GM12878 (cell line): Measurements from ENCODE around the gene VPS18. TPM values are rescaled to one million over a fixed set of nuclear protein-coding genes. Genes with fewer than 3 reads are reported as not detected.

ENCODE experiments used
- ATAC-seq: fragments of 200-7000 bp; cut with Tn5 transposase; 3 replicates; pipeline ENCODE4 v1.9.1; 2020; ENCODE audit warnings: mild to moderate bottlenecking, moderate library complexity
- BruUV-seq: library from RNA; stranded (reverse); fragments of 400-500 nt; replicated peaks from 2 replicates; lab custom pipeline; 2021; lab: Mats Ljungman, UMichigan
- CTCF ChIA-PET: fragments of 300-600 bp; sonication (Branson Sonifier 250); formaldehyde crosslinking; extraction: SDS; loops from one replicate; lab custom pipeline; 2021; ENCODE audit warnings: inconsistent platforms; lab: Yijun Ruan, JAX
- POLR2A ChIA-PET: fragments of 350-600 bp; formaldehyde crosslinking; extraction: SDS; loops from one replicate; lab custom pipeline; 2021; ENCODE audit warnings: inconsistent platforms; lab: Charles Lee
- RAD21 ChIA-PET: fragments of 300-600 bp; sonication (Branson Sonifier 250); formaldehyde crosslinking; loops from one replicate; lab custom pipeline; 2023; ENCODE audit warnings: antibody characterized with exemption; ENCODE audit not compliant: unreplicated experiment; lab: Charles Lee
- SMC1A ChIA-PET: fragments of 300-600 bp; sonication (Branson Sonifier 250); formaldehyde crosslinking; loops from one replicate; lab custom pipeline; 2023; ENCODE audit not compliant: unreplicated experiment, uncharacterized antibody; lab: Charles Lee
- DNase-seq: peaks from one replicate; pipeline ENCODE4 v3.0.0-alpha.2; 2011; ENCODE audit warnings: low read depth, low spot score
- FAIRE-seq: peaks from 3 replicates; lab custom pipeline; 2011; peaks lifted over from hg19 to GRCh38; lab: Jason Lieb, UNC
- H2AFZ ChIP-seq: 2 replicates; pipeline ENCODE4 v1.6.0; 2011; ENCODE audit warnings: low read depth, low read length, control low read depth; ENCODE audit not compliant: control insufficient read depth
- H3K27ac ChIP-seq: 2 replicates; pipeline ENCODE4 v1.5.1; 2011; ENCODE audit warnings: control low read depth; ENCODE audit not compliant: control insufficient read depth, insufficient read depth
- H3K27me3 ChIP-seq, 2 experiments: replicated peaks in 1 of 2; 2 replicates each; pipeline versions ENCODE4 v1.6.0 to v1.6.1; 2011; ENCODE audit warnings: low read length in 1 of 2; ENCODE audit not compliant: control insufficient read depth in 2 of 2, insufficient read depth in 2 of 2
- H3K36me3 ChIP-seq, 2 experiments: 2 replicates each; pipeline ENCODE4 v1.5.1; 2011; ENCODE audit warnings: low read length in 1 of 2; ENCODE audit not compliant: control insufficient read depth in 2 of 2, insufficient read depth in 2 of 2
- H3K4me1 ChIP-seq: 2 replicates; pipeline ENCODE4 v1.6.1; 2011; ENCODE audit warnings: mild to moderate bottlenecking, low read length, moderate library complexity, mixed read lengths; ENCODE audit not compliant: control insufficient read depth, insufficient read depth
- H3K4me2 ChIP-seq: 2 replicates; pipeline ENCODE4 v1.6.0; 2011; ENCODE audit warnings: control low read depth; ENCODE audit not compliant: control insufficient read depth, insufficient read depth
- H3K4me3 ChIP-seq: fragments of 200-600 bp; sonication (generic); 2 replicates; pipeline ENCODE4 v1.5.1; 2016
- H3K79me2 ChIP-seq: 2 replicates; pipeline ENCODE4 v1.6.0; 2011; ENCODE audit warnings: low read length; ENCODE audit not compliant: control insufficient read depth, insufficient read depth
- H3K9ac ChIP-seq: 2 replicates; pipeline ENCODE4 v1.8.0; 2011; ENCODE audit warnings: low read length, control low read depth, mixed read lengths; ENCODE audit not compliant: control insufficient read depth, insufficient read depth
- H3K9me3 ChIP-seq: replicated peaks from 3 replicates; pipeline ENCODE4 v1.5.1; 2011; ENCODE audit warnings: mild to moderate bottlenecking, low read length; ENCODE audit not compliant: control insufficient read depth, insufficient read depth
- H4K20me1 ChIP-seq: 2 replicates; pipeline ENCODE4 v1.6.0; 2011; ENCODE audit not compliant: control insufficient read depth, insufficient read depth
- BHLHE40 ChIP-seq, 2 experiments: fragments of 450-650 bp in 1 of 2; IDR thresholded peaks; 2 replicates each; pipeline ENCODE4 v1.6.1; 2011 to 2017; ENCODE audit warnings: low read depth in 2 of 2, borderline replicate concordance in 1 of 2, improper control_type of control experiment in 1 of 2, low read length in 1 of 2, mild to moderate bottlenecking in 1 of 2
- CHD2 ChIP-seq: IDR thresholded peaks from 2 replicates; pipeline ENCODE4 v1.6.1; 2011; ENCODE audit warnings: low read depth, low read length, improper control_type of control experiment, borderline replicate concordance
- E4F1 ChIP-seq: fragments of 450-650 bp; IDR thresholded peaks from 2 replicates; pipeline ENCODE4 v1.6.1; 2018; ENCODE audit warnings: borderline replicate concordance, mild to moderate bottlenecking; ENCODE audit not compliant: partially characterized antibody
- HDGF ChIP-seq: fragments of 450-650 bp; IDR thresholded peaks from 2 replicates; pipeline ENCODE4 v1.6.1; 2016; ENCODE audit warnings: antibody characterized with exemption
- IKZF2 ChIP-seq, 2 experiments: fragments of 450-650 bp; IDR thresholded peaks; 2 replicates each; pipeline ENCODE4 v1.6.1; 2017; ENCODE audit warnings: mild to moderate bottlenecking in 2 of 2, moderate library complexity in 2 of 2
- MXI1 ChIP-seq: fragments of 150-350 bp; IDR thresholded peaks from 2 replicates; pipeline ENCODE4 v1.6.1; 2011; ENCODE audit warnings: low read depth, mild to moderate bottlenecking, inconsistent platforms, low read length, improper control_type of control experiment
- MYC ChIP-seq: IDR thresholded peaks from 2 replicates; pipeline ENCODE4 v1.6.1; 2011; ENCODE audit warnings: mild to moderate bottlenecking, low read length, moderate library complexity, inconsistent platforms; ENCODE audit not compliant: insufficient read depth, insufficient replicate concordance, insufficient read length, severe bottlenecking
- PML ChIP-seq: IDR thresholded peaks from 2 replicates; pipeline ENCODE4 v1.6.1; 2012; ENCODE audit warnings: low read length, inconsistent platforms
- SREBF1 ChIP-seq: IDR thresholded peaks from 2 replicates; pipeline ENCODE4 v1.6.1; 2012; ENCODE audit warnings: mild to moderate bottlenecking, low read length
- STAT1 ChIP-seq: fragments of 450-650 bp; conservative IDR thresholded peaks from 2 replicates; pipeline ENCODE4 v1.6.1; 2014; ENCODE audit warnings: antibody characterized with exemption, mild to moderate bottlenecking
- SUZ12 ChIP-seq: fragments of 200-600 bp; sonication (generic); IDR thresholded peaks from one replicate; pipeline ENCODE4 v1.6.1; 2018; ENCODE audit warnings: antibody characterized with exemption, mild to moderate bottlenecking; ENCODE audit not compliant: unreplicated experiment
- TCF3 ChIP-seq: IDR thresholded peaks from 2 replicates; pipeline ENCODE4 v1.6.1; 2012; ENCODE audit warnings: low read depth, mild to moderate bottlenecking, low read length, borderline replicate concordance; ENCODE audit not compliant: insufficient read depth
- ZNF207 ChIP-seq: fragments of 450-650 bp; IDR thresholded peaks from 2 replicates; pipeline ENCODE4 v1.6.1; 2014; ENCODE audit warnings: antibody characterized with exemption, mild to moderate bottlenecking, borderline replicate concordance
- WGBS: methylation state at CpG from one replicate; pipeline ENCODE4 v1.1.6; 2016; ENCODE audit warnings: low lambda C conversion rate; ENCODE audit not compliant: insufficient replicate concordance, insufficient coverage; ENCODE audit errors: missing lambda C conversion rate; 5-methylcytosine and 5-hydroxymethylcytosine counted together
- in situ Hi-C: fragments of 300-500 bp; cut with MboI; formaldehyde crosslinking; loops from 9 replicates; pipeline ENCODE4 v1.14.3; 2018; ENCODE audit warnings: mixed read lengths
- intact Hi-C: fragments of 100-400 bp; cut with micrococcal nuclease; formaldehyde crosslinking; loops from one replicate; pipeline ENCODE4 v1.14.2; 2022; ENCODE audit not compliant: unreplicated experiment
- polyA plus RNA-seq, 11 experiments: library from polyadenylated mRNA; depleted of rRNA in 4 of 11; unstranded in 6 of 11; stranded (reverse) in 5 of 11; fragments of >200 nt; fragmentation: Nextera tagmentation in 4 of 11; fragmentation: Illumina TruSeq in 1 of 11; extraction: Ambion mirVana in 4 of 11; extraction: Trizol in 1 of 11; gene quantifications; 1 replicate in 1 of 11; 2 replicates in 10 of 11; pipeline versions ENCODE4 v1.2.1 to v1.2.3, GENCODE V29; 2011 to 2016; ENCODE audit warnings: inconsistent platforms in 2 of 11, missing spikeins in 2 of 11, low read depth in 1 of 11
- total RNA-seq, 4 experiments: library from RNA; depleted of rRNA in 3 of 4; stranded (reverse); fragments of >200 nt in 3 of 4; fragmentation: Illumina TruSeq in 1 of 4; extraction: Trizol in 1 of 4; gene quantifications; 2 replicates each; pipeline versions ENCODE4 v1.2.1 to v1.2.3, GENCODE V29; 2013 to 2021
- TF ChIP-seq, protein P1 (sequence below): IDR thresholded peaks from 2 replicates; pipeline ENCODE4 v1.6.1; 2011; ENCODE audit warnings: borderline replicate concordance, low read depth, mild to moderate bottlenecking, moderate library complexity, low read length; ENCODE audit not compliant: insufficient read depth, poor library complexity, severe bottlenecking
- TF ChIP-seq, protein P2 (sequence below): fragments of 450-650 bp; IDR thresholded peaks from 2 replicates; pipeline ENCODE4 v1.6.1; 2017; ENCODE audit warnings: low read depth, mild to moderate bottlenecking, moderate library complexity
- TF ChIP-seq, protein P3 (sequence below): fragments of 450-650 bp; conservative IDR thresholded peaks from 2 replicates; pipeline ENCODE4 v1.6.1; 2017; ENCODE audit warnings: mild to moderate bottlenecking, moderate library complexity

VPS18 gene
- total and polyA plus RNA-seq, 10 of the 15 experiments (the other 5 are each of a cell fraction or from before 2014, with no cell fraction given), result 0.71 to 20.4 (median 10.6) TPM

DNA sequence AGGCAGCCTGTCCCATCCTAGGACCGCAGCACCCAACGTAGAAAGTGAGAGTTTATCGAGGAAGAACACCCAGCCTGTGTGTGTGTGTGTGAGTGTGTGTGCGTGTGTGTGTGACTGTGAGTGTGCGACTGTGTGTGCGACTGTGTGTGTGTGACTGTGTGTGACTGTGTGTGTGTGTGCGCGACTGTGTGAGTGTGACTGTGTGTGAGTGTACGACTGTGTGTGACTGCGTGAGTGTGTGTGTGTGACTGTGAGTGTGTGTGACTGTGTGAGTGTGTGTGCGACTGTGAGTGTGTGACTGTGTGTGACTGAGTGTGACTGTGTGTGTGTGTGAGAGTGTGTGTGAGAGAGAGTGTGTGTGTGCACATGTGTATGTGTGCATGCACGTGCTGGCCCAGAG, 19.8 kb downstream of the VPS18 start:
- in situ Hi-C loops, result no loop called here
- POLR2A ChIA-PET, result interaction anchor here (0.6 kb wide), 1 partner anchor 190 kb away, joined by 4 read pairs; no protein-coding TSS in a partner anchor
- FAIRE-seq, result peak; percentile 57
- no peak overlapping the region for H3K9ac ChIP-seq
- 91% methylated on average over 12 of the region's 12 CpGs for WGBS
- intact Hi-C loops, result no loop called here
- H3K4me1 ChIP-seq, result peaks cover 9% of the 10 kb centered on the region
- DNase-seq, result no peak
- H3K4me3 ChIP-seq, result no peak overlapping the region
- H3K36me3 ChIP-seq, result no peaks in the 10 kb centered on the region
- SMC1A ChIA-PET, result interaction anchor here (1.1 to 2.1 kb wide), 5 partner anchors 9 to 274 kb away, joined by 3 to 8 read pairs (median 5); no protein-coding TSS in a partner anchor
- RAD21 ChIA-PET, result interaction anchor here (1.1 kb wide), 1 partner anchor 270 kb away, joined by 6 read pairs; no protein-coding TSS in a partner anchor
- H3K79me2 ChIP-seq, result no peaks in the 10 kb centered on the region
- no peaks in the 10 kb centered on the region for H3K27me3 ChIP-seq
- CTCF ChIA-PET, result interaction anchor here (0.7 to 6.1 kb wide), 6 partner anchors 11 to 216 kb away, joined by 3 to 30 read pairs (median 9); no protein-coding TSS in a partner anchor
- ATAC-seq, result no peak
- H3K27ac ChIP-seq, result no peak overlapping the region
- H3K9me3 ChIP-seq, result no peaks in the 10 kb centered on the region
- H4K20me1 ChIP-seq, result no peaks in the 10 kb centered on the region
- no TSS peak for BruUV-seq
- H3K4me2 ChIP-seq, result no peak overlapping the region
- H2AFZ ChIP-seq, result no peak overlapping the region
- no peak for TF ChIP-seq BHLHE40 (IDR thresholded peaks at IDR 0.05; ENCODE audit: borderline replicate concordance in 1 of 2, low read depth in 2 of 2, low read length in 1 of 2)
- TF ChIP-seq, protein P1, sequence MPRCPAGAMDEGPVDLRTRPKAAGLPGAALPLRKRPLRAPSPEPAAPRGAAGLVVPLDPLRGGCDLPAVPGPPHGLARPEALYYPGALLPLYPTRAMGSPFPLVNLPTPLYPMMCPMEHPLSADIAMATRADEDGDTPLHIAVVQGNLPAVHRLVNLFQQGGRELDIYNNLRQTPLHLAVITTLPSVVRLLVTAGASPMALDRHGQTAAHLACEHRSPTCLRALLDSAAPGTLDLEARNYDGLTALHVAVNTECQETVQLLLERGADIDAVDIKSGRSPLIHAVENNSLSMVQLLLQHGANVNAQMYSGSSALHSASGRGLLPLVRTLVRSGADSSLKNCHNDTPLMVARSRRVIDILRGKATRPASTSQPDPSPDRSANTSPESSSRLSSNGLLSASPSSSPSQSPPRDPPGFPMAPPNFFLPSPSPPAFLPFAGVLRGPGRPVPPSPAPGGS, result peak; percentile 100
- 0 out of 2 replicates have a peak, but pooled peaks have one; percentile 18 for TF ChIP-seq CHD2
- no peak for TF ChIP-seq STAT1
- no peak for TF ChIP-seq ZNF207
- no peak for TF ChIP-seq E4F1
- no peak for TF ChIP-seq MXI1
- TF ChIP-seq, protein P2, sequence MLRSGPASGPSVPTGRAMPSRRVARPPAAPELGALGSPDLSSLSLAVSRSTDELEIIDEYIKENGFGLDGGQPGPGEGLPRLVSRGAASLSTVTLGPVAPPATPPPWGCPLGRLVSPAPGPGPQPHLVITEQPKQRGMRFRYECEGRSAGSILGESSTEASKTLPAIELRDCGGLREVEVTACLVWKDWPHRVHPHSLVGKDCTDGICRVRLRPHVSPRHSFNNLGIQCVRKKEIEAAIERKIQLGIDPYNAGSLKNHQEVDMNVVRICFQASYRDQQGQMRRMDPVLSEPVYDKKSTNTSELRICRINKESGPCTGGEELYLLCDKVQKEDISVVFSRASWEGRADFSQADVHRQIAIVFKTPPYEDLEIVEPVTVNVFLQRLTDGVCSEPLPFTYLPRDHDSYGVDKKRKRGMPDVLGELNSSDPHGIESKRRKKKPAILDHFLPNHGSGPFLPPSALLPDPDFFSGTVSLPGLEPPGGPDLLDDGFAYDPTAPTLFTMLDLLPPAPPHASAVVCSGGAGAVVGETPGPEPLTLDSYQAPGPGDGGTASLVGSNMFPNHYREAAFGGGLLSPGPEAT, result no peak
- no peak for TF ChIP-seq IKZF2 (IDR thresholded peaks at IDR 0.05)
- no peak for TF ChIP-seq SUZ12
- TF ChIP-seq HDGF, result 0 out of 2 replicates have a peak, but pooled peaks have one; percentile 67
- TF ChIP-seq, protein P3, sequence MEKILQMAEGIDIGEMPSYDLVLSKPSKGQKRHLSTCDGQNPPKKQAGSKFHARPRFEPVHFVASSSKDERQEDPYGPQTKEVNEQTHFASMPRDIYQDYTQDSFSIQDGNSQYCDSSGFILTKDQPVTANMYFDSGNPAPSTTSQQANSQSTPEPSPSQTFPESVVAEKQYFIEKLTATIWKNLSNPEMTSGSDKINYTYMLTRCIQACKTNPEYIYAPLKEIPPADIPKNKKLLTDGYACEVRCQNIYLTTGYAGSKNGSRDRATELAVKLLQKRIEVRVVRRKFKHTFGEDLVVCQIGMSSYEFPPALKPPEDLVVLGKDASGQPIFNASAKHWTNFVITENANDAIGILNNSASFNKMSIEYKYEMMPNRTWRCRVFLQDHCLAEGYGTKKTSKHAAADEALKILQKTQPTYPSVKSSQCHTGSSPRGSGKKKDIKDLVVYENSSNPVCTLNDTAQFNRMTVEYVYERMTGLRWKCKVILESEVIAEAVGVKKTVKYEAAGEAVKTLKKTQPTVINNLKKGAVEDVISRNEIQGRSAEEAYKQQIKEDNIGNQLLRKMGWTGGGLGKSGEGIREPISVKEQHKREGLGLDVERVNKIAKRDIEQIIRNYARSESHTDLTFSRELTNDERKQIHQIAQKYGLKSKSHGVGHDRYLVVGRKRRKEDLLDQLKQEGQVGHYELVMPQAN, result no peak
- TF ChIP-seq MYC, result no peak
- no peak for TF ChIP-seq SREBF1
- TF ChIP-seq TCF3, result peak; percentile 67; the same call in 1 of the 2 replicates
- TF ChIP-seq PML, result no peak
